GM12878 (cell line): ENCODE data around the gene XPOT. TPM values are rescaled to one million over a fixed set of nuclear protein-coding genes. Genes with fewer than 3 reads are reported as not detected.

ENCODE experiments used
- ATAC-seq: fragments of 200-7000 bp; cut with Tn5 transposase; 3 replicates; pipeline ENCODE4 v1.9.1; 2020; ENCODE audit warnings: mild to moderate bottlenecking, moderate library complexity
- BruUV-seq: library from RNA; stranded (reverse); fragments of 400-500 nt; replicated peaks from 2 replicates; lab custom pipeline; 2021; lab: Mats Ljungman, UMichigan
- CTCF ChIA-PET: fragments of 300-600 bp; sonication (Branson Sonifier 250); formaldehyde crosslinking; extraction: SDS; loops from one replicate; lab custom pipeline; 2021; ENCODE audit warnings: inconsistent platforms; lab: Yijun Ruan, JAX
- POLR2A ChIA-PET: fragments of 350-600 bp; formaldehyde crosslinking; extraction: SDS; loops from one replicate; lab custom pipeline; 2021; ENCODE audit warnings: inconsistent platforms; lab: Charles Lee
- RAD21 ChIA-PET: fragments of 300-600 bp; sonication (Branson Sonifier 250); formaldehyde crosslinking; loops from one replicate; lab custom pipeline; 2023; ENCODE audit warnings: antibody characterized with exemption; ENCODE audit not compliant: unreplicated experiment; lab: Charles Lee
- SMC1A ChIA-PET: fragments of 300-600 bp; sonication (Branson Sonifier 250); formaldehyde crosslinking; loops from one replicate; lab custom pipeline; 2023; ENCODE audit not compliant: unreplicated experiment, uncharacterized antibody; lab: Charles Lee
- DNase-seq: peaks from one replicate; pipeline ENCODE4 v3.0.0-alpha.2; 2011; ENCODE audit warnings: low read depth, low spot score
- FAIRE-seq: peaks from 3 replicates; lab custom pipeline; 2011; peaks lifted over from hg19 to GRCh38; lab: Jason Lieb, UNC
- H2AFZ ChIP-seq: 2 replicates; pipeline ENCODE4 v1.6.0; 2011; ENCODE audit warnings: low read depth, low read length, control low read depth; ENCODE audit not compliant: control insufficient read depth
- H3K27ac ChIP-seq: 2 replicates; pipeline ENCODE4 v1.5.1; 2011; ENCODE audit warnings: control low read depth; ENCODE audit not compliant: control insufficient read depth, insufficient read depth
- H3K27me3 ChIP-seq, 2 experiments: replicated peaks in 1 of 2; 2 replicates each; pipeline versions ENCODE4 v1.6.0 to v1.6.1; 2011; ENCODE audit warnings: low read length in 1 of 2; ENCODE audit not compliant: control insufficient read depth in 2 of 2, insufficient read depth in 2 of 2
- H3K36me3 ChIP-seq, 2 experiments: 2 replicates each; pipeline ENCODE4 v1.5.1; 2011; ENCODE audit warnings: low read length in 1 of 2; ENCODE audit not compliant: control insufficient read depth in 2 of 2, insufficient read depth in 2 of 2
- H3K4me1 ChIP-seq: 2 replicates; pipeline ENCODE4 v1.6.1; 2011; ENCODE audit warnings: mild to moderate bottlenecking, low read length, moderate library complexity, mixed read lengths; ENCODE audit not compliant: control insufficient read depth, insufficient read depth
- H3K4me2 ChIP-seq: 2 replicates; pipeline ENCODE4 v1.6.0; 2011; ENCODE audit warnings: control low read depth; ENCODE audit not compliant: control insufficient read depth, insufficient read depth
- H3K4me3 ChIP-seq: fragments of 200-600 bp; sonication (generic); 2 replicates; pipeline ENCODE4 v1.5.1; 2016
- H3K79me2 ChIP-seq: 2 replicates; pipeline ENCODE4 v1.6.0; 2011; ENCODE audit warnings: low read length; ENCODE audit not compliant: control insufficient read depth, insufficient read depth
- H3K9ac ChIP-seq: 2 replicates; pipeline ENCODE4 v1.8.0; 2011; ENCODE audit warnings: low read length, control low read depth, mixed read lengths; ENCODE audit not compliant: control insufficient read depth, insufficient read depth
- H3K9me3 ChIP-seq: replicated peaks from 3 replicates; pipeline ENCODE4 v1.5.1; 2011; ENCODE audit warnings: mild to moderate bottlenecking, low read length; ENCODE audit not compliant: control insufficient read depth, insufficient read depth
- H4K20me1 ChIP-seq: 2 replicates; pipeline ENCODE4 v1.6.0; 2011; ENCODE audit not compliant: control insufficient read depth, insufficient read depth
- BCL11A ChIP-seq: IDR thresholded peaks from 2 replicates; pipeline ENCODE4 v1.6.1; 2011; ENCODE audit warnings: low read depth, low read length
- CHD1 ChIP-seq: IDR thresholded peaks from 2 replicates; pipeline ENCODE4 v1.6.1; 2012; ENCODE audit warnings: low read depth, low read length, improper control_type of control experiment
- EP300 ChIP-seq, 2 experiments: fragments of 150-350 bp in 1 of 2; IDR thresholded peaks; 2 replicates each; pipeline ENCODE4 v1.6.1; 2011 to 2012; ENCODE audit warnings: low read depth in 2 of 2, low read length in 2 of 2, borderline replicate concordance in 1 of 2, improper control_type of control experiment in 1 of 2, inconsistent platforms in 1 of 2; ENCODE audit not compliant: control insufficient read depth in 1 of 2
- FOS ChIP-seq: IDR thresholded peaks from 3 replicates; pipeline ENCODE4 v1.6.1; 2011; ENCODE audit warnings: borderline replicate concordance; ENCODE audit not compliant: insufficient read length; ENCODE audit errors: extremely low read depth
- NBN ChIP-seq: fragments of 450-650 bp; IDR thresholded peaks from 2 replicates; pipeline ENCODE4 v1.6.1; 2016
- NFXL1 ChIP-seq: fragments of 450-650 bp; IDR thresholded peaks from 2 replicates; pipeline ENCODE4 v1.6.1; 2017; ENCODE audit warnings: antibody characterized with exemption, mild to moderate bottlenecking, borderline replicate concordance
- PAX5 ChIP-seq: IDR thresholded peaks from 2 replicates; pipeline ENCODE4 v1.6.1; 2011; ENCODE audit warnings: low read depth, low read length, borderline replicate concordance
- RFX5 ChIP-seq: IDR thresholded peaks from 2 replicates; pipeline ENCODE4 v1.6.1; 2011; ENCODE audit warnings: low read depth, low read length, improper control_type of control experiment
- TCF3 ChIP-seq: IDR thresholded peaks from 2 replicates; pipeline ENCODE4 v1.6.1; 2012; ENCODE audit warnings: low read depth, mild to moderate bottlenecking, low read length, borderline replicate concordance; ENCODE audit not compliant: insufficient read depth
- WGBS: methylation state at CpG from one replicate; pipeline ENCODE4 v1.1.6; 2016; ENCODE audit warnings: low lambda C conversion rate; ENCODE audit not compliant: insufficient replicate concordance, insufficient coverage; ENCODE audit errors: missing lambda C conversion rate; 5-methylcytosine and 5-hydroxymethylcytosine counted together
- in situ Hi-C: fragments of 300-500 bp; cut with MboI; formaldehyde crosslinking; loops from 9 replicates; pipeline ENCODE4 v1.14.3; 2018; ENCODE audit warnings: mixed read lengths
- intact Hi-C: fragments of 100-400 bp; cut with micrococcal nuclease; formaldehyde crosslinking; loops from one replicate; pipeline ENCODE4 v1.14.2; 2022; ENCODE audit not compliant: unreplicated experiment
- polyA plus RNA-seq, 11 experiments: library from polyadenylated mRNA; depleted of rRNA in 4 of 11; unstranded in 6 of 11; stranded (reverse) in 5 of 11; fragments of >200 nt; fragmentation: Nextera tagmentation in 4 of 11; fragmentation: Illumina TruSeq in 1 of 11; extraction: Ambion mirVana in 4 of 11; extraction: Trizol in 1 of 11; gene quantifications; 1 replicate in 1 of 11; 2 replicates in 10 of 11; pipeline versions ENCODE4 v1.2.1 to v1.2.3, GENCODE V29; 2011 to 2016; ENCODE audit warnings: inconsistent platforms in 2 of 11, missing spikeins in 2 of 11, low read depth in 1 of 11
- total RNA-seq, 4 experiments: library from RNA; depleted of rRNA in 3 of 4; stranded (reverse); fragments of >200 nt in 3 of 4; fragmentation: Illumina TruSeq in 1 of 4; extraction: Trizol in 1 of 4; gene quantifications; 2 replicates each; pipeline versions ENCODE4 v1.2.1 to v1.2.3, GENCODE V29; 2013 to 2021
- TF ChIP-seq, protein P1 (sequence below): fragments of 450-650 bp; IDR thresholded peaks from 2 replicates; pipeline ENCODE4 v1.6.1; 2016; ENCODE audit warnings: mild to moderate bottlenecking

XPOT gene
- total and polyA plus RNA-seq, 10 of the 15 experiments (the other 5 are each of a cell fraction or from before 2014, with no cell fraction given), result 11.9 to 66.3 (median 54.7) TPM

DNA sequence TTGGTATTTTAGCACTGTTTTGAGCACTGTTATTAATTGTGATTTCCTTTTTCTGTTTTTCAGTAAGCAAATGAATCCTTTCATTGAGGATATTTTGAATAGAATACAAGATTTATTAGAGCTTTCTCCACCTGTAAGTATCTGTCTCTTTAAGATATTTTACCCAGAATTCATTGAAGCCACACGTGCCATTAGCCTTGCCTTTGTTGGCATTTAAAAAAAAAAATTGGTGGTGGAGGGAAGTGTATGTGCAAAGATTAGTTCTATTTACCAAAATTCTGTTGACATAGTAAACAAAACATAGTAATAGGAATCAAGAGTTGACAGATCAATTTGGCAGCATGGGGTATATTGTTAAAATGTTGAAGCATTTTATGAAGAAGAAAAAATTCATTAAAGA lies 23.8 kb downstream of the XPOT start (continued):
- TF ChIP-seq, protein P1, sequence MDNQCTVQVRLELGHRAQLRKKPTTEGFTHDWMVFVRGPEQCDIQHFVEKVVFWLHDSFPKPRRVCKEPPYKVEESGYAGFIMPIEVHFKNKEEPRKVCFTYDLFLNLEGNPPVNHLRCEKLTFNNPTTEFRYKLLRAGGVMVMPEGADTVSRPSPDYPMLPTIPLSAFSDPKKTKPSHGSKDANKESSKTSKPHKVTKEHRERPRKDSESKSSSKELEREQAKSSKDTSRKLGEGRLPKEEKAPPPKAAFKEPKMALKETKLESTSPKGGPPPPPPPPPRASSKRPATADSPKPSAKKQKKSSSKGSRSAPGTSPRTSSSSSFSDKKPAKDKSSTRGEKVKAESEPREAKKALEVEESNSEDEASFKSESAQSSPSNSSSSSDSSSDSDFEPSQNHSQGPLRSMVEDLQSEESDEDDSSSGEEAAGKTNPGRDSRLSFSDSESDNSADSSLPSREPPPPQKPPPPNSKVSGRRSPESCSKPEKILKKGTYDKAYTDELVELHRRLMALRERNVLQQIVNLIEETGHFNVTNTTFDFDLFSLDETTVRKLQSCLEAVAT, result no peak
- TF ChIP-seq EP300 (IDR thresholded peaks at IDR 0.05; ENCODE audit: borderline replicate concordance in 1 of 2, control insufficient read depth in 1 of 2, low read depth in 2 of 2, low read length in 2 of 2), result no peak
- TF ChIP-seq PAX5, result no peak

DNA sequence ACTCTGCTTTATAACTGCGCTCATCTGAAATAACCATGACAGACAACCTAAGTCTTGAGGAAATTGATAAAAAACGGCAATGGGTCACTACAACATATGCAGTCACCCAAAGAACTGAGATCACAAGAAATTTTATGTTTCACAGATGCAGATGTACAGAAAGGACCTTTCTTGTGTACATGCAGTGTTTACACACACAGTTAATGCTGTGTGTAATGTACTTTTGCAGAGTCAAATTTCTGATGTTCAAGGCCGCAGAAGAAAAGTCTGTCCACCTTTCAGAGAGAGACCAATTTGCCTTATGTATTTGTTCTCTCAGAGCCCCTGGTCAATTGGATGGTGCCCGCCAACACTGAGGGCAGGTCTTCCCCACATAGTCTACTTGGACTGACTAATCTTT lies 24.8 kb downstream of the XPOT start:
- in situ Hi-C loops, result no loop called here
- 97% methylated on average over 4 of the region's 4 CpGs for WGBS
- FAIRE-seq, result no peak

More for the DNA sequence above, 24.8 kb downstream of the XPOT start:
- intact Hi-C loops, result no loop called here
- no peak overlapping the region for H3K4me2 ChIP-seq
- H3K4me3 ChIP-seq, result no peak overlapping the region
- peaks cover 0 to 29% of the 10 kb centered on the region in 2 experiments for H3K36me3 ChIP-seq
- no peak overlapping the region for H3K27ac ChIP-seq
- ATAC-seq (no peak), DNase-seq (no peak)
- H3K4me1 ChIP-seq, result no peaks in the 10 kb centered on the region
- no peak overlapping the region for H2AFZ ChIP-seq
- no TSS peak for BruUV-seq
- no peaks in the 10 kb centered on the region for H3K9me3 ChIP-seq
- H3K9ac ChIP-seq, result no peak overlapping the region
- no peaks in the 10 kb centered on the region for H3K79me2 ChIP-seq
- H3K27me3 ChIP-seq, result no peaks in the 10 kb centered on the region
- ChIA-PET CTCF (no interaction called here), RAD21 (no interaction called here), SMC1A (no interaction called here), POLR2A (no interaction called here)
- H4K20me1 ChIP-seq, result no peaks in the 10 kb centered on the region
- TF ChIP-seq RFX5, result no peak
- TF ChIP-seq TCF3, result no peak
- TF ChIP-seq NBN, result no peak
- no peak for TF ChIP-seq FOS
- no peak for TF ChIP-seq CHD1
- no peak for TF ChIP-seq NFXL1
- TF ChIP-seq BCL11A, result no peak
